Trophoblast cell (in vitro differentiated cells and primary cell): ENCODE results near the gene TRIM71.
A peak's percentile ranks its signal among the peaks of the same experiment; 100 is the strongest.
"Not testable (repeated sequence)": the region's sequence is repeated elsewhere in the genome, so short reads cannot be mapped to it uniquely, and the experiment has no call there.

Experiments used
- DNase-seq, 2 donors: peaks; one replicate each; pipeline ENCODE4 v3.0.0-alpha.2; 2016
- H2AFZ ChIP-seq: 2 replicates; pipeline ENCODE4 v1.6.1; 2013; ENCODE audit warnings: low read length, moderate library complexity, mild to moderate bottlenecking; ENCODE audit not compliant: insufficient read depth, poor library complexity
- H2AK5ac ChIP-seq: 2 replicates; pipeline ENCODE4 v1.6.1; 2013; ENCODE audit warnings: mild to moderate bottlenecking, low read length
- H2BK120ac ChIP-seq: 2 replicates; pipeline ENCODE4 v1.6.1; 2013; ENCODE audit warnings: low read length, mild to moderate bottlenecking, moderate library complexity; ENCODE audit not compliant: insufficient read depth, poor library complexity
- H2BK12ac ChIP-seq: 2 replicates; pipeline ENCODE4 v1.6.1; 2013; ENCODE audit warnings: mild to moderate bottlenecking, low read length, moderate library complexity
- H2BK5ac ChIP-seq: 2 replicates; pipeline ENCODE4 v1.6.1; 2013; ENCODE audit warnings: low read length, low read depth, moderate library complexity, mild to moderate bottlenecking; ENCODE audit not compliant: poor library complexity
- H3K14ac ChIP-seq: 2 replicates; pipeline ENCODE4 v1.6.1; 2013; ENCODE audit warnings: mild to moderate bottlenecking, low read length
- H3K18ac ChIP-seq: 2 replicates; pipeline ENCODE4 v1.6.1; 2013; ENCODE audit warnings: mild to moderate bottlenecking, low read length
- H3K23ac ChIP-seq: 2 replicates; pipeline ENCODE4 v1.6.1; 2013; ENCODE audit warnings: low read length
- H3K27ac ChIP-seq: 2 replicates; pipeline ENCODE4 v1.5.1; 2013; ENCODE audit warnings: low read depth, mild to moderate bottlenecking, inconsistent platforms, low read length, moderate library complexity
- H3K27me3 ChIP-seq: 2 replicates; pipeline ENCODE4 v1.6.1; 2013; ENCODE audit warnings: inconsistent platforms, mild to moderate bottlenecking, low read length, moderate library complexity; ENCODE audit not compliant: insufficient read depth
- H3K36me3 ChIP-seq, 2 experiments: 1 replicate in 1 of 2; 2 replicates in 1 of 2; pipeline ENCODE4 v1.6.1; 2013; ENCODE audit warnings: low read length in 2 of 2, mild to moderate bottlenecking in 2 of 2, moderate library complexity in 1 of 2; ENCODE audit not compliant: insufficient read depth in 2 of 2, control insufficient read depth in 1 of 2
- H3K4ac ChIP-seq: 2 replicates; pipeline ENCODE4 v1.6.1; 2013; ENCODE audit warnings: low read depth, mild to moderate bottlenecking, low read length, moderate library complexity
- H3K4me1 ChIP-seq, 2 experiments: 1 replicate in 1 of 2; 2 replicates in 1 of 2; pipeline ENCODE4 v1.6.1; 2013; ENCODE audit warnings: low read length in 2 of 2, mild to moderate bottlenecking in 2 of 2, moderate library complexity in 1 of 2; ENCODE audit not compliant: insufficient read depth in 2 of 2, control insufficient read depth in 1 of 2
- H3K4me2 ChIP-seq: 2 replicates; pipeline ENCODE4 v1.6.1; 2013; ENCODE audit warnings: inconsistent platforms, mild to moderate bottlenecking, low read length, moderate library complexity
- H3K4me3 ChIP-seq: 2 replicates; pipeline ENCODE4 v1.5.1; 2013; ENCODE audit warnings: mild to moderate bottlenecking, low read depth, low read length, inconsistent platforms
- H3K79me1 ChIP-seq: one replicate; pipeline ENCODE4 v1.6.1; 2013; ENCODE audit warnings: low read length
- H3K79me2 ChIP-seq: 2 replicates; pipeline ENCODE4 v1.6.1; 2013; ENCODE audit warnings: low read length, mild to moderate bottlenecking; ENCODE audit not compliant: control insufficient read depth, insufficient read depth, poor library complexity
- H3K9ac ChIP-seq: 2 replicates; pipeline ENCODE4 v1.6.1; 2013; ENCODE audit warnings: mild to moderate bottlenecking, low read length
- H3K9me3 ChIP-seq: 2 replicates; pipeline ENCODE4 v1.6.1; 2013; ENCODE audit warnings: low read depth, mild to moderate bottlenecking, control low read depth, inconsistent platforms, low read length; ENCODE audit not compliant: insufficient read depth
- H4K12ac ChIP-seq: 2 replicates; pipeline ENCODE4 v1.6.1; 2013; ENCODE audit warnings: low read depth, mild to moderate bottlenecking, low read length, moderate library complexity
- H4K8ac ChIP-seq: 2 replicates; pipeline ENCODE4 v1.6.1; 2013; ENCODE audit warnings: low read depth, mild to moderate bottlenecking, low read length, moderate library complexity
- H4K91ac ChIP-seq: one replicate; pipeline ENCODE4 v1.6.1; 2013; ENCODE audit warnings: low read depth, mild to moderate bottlenecking, low read length, moderate library complexity
- WGBS: extraction: QIAGEN DNeasy Blood & Tissue Kit; methylation state at CpG from one replicate; pipeline ENCODE4 v1.1.7; 2013; ENCODE audit warnings: missing lambda C conversion rate; ENCODE audit not compliant: insufficient read length, insufficient coverage; ENCODE audit errors: extremely low coverage; 5-methylcytosine and 5-hydroxymethylcytosine counted together

The TRIM71 gene

DNA sequence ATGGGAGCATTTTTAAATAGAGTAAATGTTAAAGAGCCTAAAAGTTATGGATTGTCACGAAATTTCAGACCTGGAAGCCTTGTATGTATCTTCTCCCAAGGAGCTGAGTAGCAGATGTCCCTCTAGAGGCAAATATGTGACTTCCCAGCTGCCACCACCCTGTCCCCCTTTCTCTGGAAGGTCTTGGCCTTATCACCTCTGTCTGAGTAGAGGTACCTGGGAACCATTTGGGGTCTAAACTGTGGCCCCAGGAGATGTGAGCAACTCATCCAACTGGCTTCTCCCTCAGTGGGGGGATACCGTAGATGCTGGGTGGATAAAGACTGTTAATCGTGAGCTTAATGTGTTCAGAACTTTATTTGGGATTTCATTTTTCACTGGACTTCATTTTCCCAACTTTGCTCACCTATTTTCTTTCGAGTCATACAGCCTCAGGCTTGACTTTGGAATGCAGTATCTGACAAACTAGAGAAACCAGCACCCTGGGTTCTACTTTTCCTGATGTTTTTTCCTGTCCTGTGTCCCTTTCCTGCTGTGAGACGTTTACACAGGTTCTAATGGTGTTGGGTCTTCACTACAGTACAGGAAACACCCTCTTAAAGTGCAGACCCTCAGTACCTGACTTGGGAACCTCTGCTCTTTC is 80.3 kb downstream of the TRIM71 start:
- H3K27me3 ChIP-seq: no peaks in the 10 kb centered on the region

GRCh38 chr3:32899265-32899664 is 81.5 kb downstream of the TRIM71 start:
- H3K79me2 ChIP-seq: no peaks in the 10 kb centered on the region
- H3K4me1 ChIP-seq: peaks cover 3 to 11% of the 10 kb centered on the region in 2 experiments
- no peak overlapping the region for H3K4ac ChIP-seq
- no peak overlapping the region for H4K8ac ChIP-seq
- H4K12ac ChIP-seq: no peak overlapping the region
- no peak overlapping the region for H2BK12ac ChIP-seq
- no peak overlapping the region for H3K27ac ChIP-seq
- DNase-seq: no peak
- peaks cover 3% of the 10 kb centered on the region for H3K79me1 ChIP-seq
- no CpG with 5 or more reads among the region's 2 CpGs for WGBS
- H2BK120ac ChIP-seq: no peak overlapping the region
- H2BK5ac ChIP-seq: no peak overlapping the region
- no peak overlapping the region for H3K9ac ChIP-seq
- no peaks in the 10 kb centered on the region for H3K27me3 ChIP-seq
- no peaks in the 10 kb centered on the region for H3K9me3 ChIP-seq
- H3K23ac ChIP-seq: no peak overlapping the region
- H3K14ac ChIP-seq: no peak overlapping the region
- no peak overlapping the region for H2AFZ ChIP-seq
- no peak overlapping the region for H2AK5ac ChIP-seq
- no peak overlapping the region for H3K4me3 ChIP-seq
- H3K4me2 ChIP-seq: no peak overlapping the region
- no peak overlapping the region for H3K18ac ChIP-seq
- H4K91ac ChIP-seq: no peak overlapping the region
- H3K36me3 ChIP-seq: peaks cover 0 to 2% of the 10 kb centered on the region in 2 experiments

More for the DNA sequence above, 80.3 kb downstream of the TRIM71 start:
- no peak overlapping the region for H3K4ac ChIP-seq
- no peak overlapping the region for H2BK120ac ChIP-seq
- H3K4me2 ChIP-seq: no peak overlapping the region
- no peak overlapping the region for H3K18ac ChIP-seq
- H3K79me2 ChIP-seq: no peaks in the 10 kb centered on the region
- H4K8ac ChIP-seq: no peak overlapping the region
- H3K23ac ChIP-seq: no peak overlapping the region
- no peak overlapping the region for H3K9ac ChIP-seq
- no peak overlapping the region for H2BK12ac ChIP-seq
- no peak overlapping the region for H2BK5ac ChIP-seq
- peak overlapping the region; percentile 69 for H3K27ac ChIP-seq
- DNase-seq: peak; percentile 52 to 82
- H2AFZ ChIP-seq: no peak overlapping the region
- no peak overlapping the region for H2AK5ac ChIP-seq
- no peak overlapping the region for H3K4me3 ChIP-seq
- H3K9me3 ChIP-seq: no peaks in the 10 kb centered on the region
- H4K91ac ChIP-seq: no peak overlapping the region
- peaks cover 3% of the 10 kb centered on the region for H3K79me1 ChIP-seq
- H3K36me3 ChIP-seq: peaks cover 2% of the 10 kb centered on the region in 2 experiments
- no CpG with 5 or more reads among the region's 5 CpGs for WGBS
- peaks cover 3 to 11% of the 10 kb centered on the region in 2 experiments for H3K4me1 ChIP-seq
- no peak overlapping the region for H4K12ac ChIP-seq
- no peak overlapping the region for H3K14ac ChIP-seq

- Histone ChIP-seq H2BK12ac (no peak overlapping the region), H3K79me1 (peaks cover 3% of the 10 kb centered on the region), H3K27me3 (no peaks in the 10 kb centered on the region), H4K12ac (no peak overlapping the region), H4K91ac (no peak overlapping the region), H2AFZ (no peak overlapping the region), H2AK5ac (no peak overlapping the region), H2BK120ac (no peak overlapping the region), H3K14ac (no peak overlapping the region), H3K23ac (no peak overlapping the region), H3K27ac (no peak overlapping the region), H3K4ac (no peak overlapping the region), H3K79me2 (no peaks in the 10 kb centered on the region), H3K9me3 (no peaks in the 10 kb centered on the region), H3K4me2 (no peak overlapping the region), H2BK5ac (no peak overlapping the region), H3K9ac (no peak overlapping the region), H3K36me3 (no peaks in the 10 kb centered on the region), H3K18ac (no peak overlapping the region), H4K8ac (no peak overlapping the region), H3K4me3 (no peak overlapping the region), H3K4me1 (peaks cover 3 to 9% of the 10 kb centered on the region in 2 experiments)
- no CpG with 5 or more reads among the region's 7 CpGs for WGBS
- peak; percentile 45 to 88 for DNase-seq
Measured at GRCh38 chr3:32901005-32901932, 83.5 kb downstream of the TRIM71 start.

DNA sequence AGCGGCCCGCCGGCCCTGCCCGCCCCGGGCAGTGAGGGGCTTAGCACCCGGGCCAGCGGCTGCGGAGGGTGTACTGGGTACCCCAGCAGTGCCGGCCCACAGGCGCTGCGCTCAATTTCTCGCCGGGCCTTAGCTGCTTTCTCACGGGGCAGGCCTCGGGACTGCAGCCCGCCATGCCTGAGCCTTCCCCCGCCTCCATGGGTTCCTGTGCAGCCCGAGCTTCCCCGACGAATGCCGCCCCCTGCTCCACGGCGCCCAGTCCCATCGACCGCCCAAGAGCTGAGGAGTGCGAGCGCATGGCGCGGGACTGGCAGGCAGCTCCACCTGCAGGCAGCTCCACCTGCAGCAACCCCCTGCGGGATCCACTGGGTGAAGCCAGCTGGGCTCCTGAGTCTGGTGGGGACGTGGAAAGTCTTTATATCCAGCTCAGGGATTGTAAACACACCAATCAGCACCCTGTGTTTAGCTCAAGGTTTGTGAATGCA is 85.1 kb downstream of the TRIM71 start:
- not testable (repeated sequence) for H3K79me1 ChIP-seq, H3K27me3 ChIP-seq, H4K12ac ChIP-seq, H4K91ac ChIP-seq, H2AFZ ChIP-seq, H2AK5ac ChIP-seq, H3K79me2 ChIP-seq, H4K8ac ChIP-seq, H3K4ac ChIP-seq, H3K18ac ChIP-seq, H3K14ac ChIP-seq, H3K36me3 ChIP-seq, H3K9me3 ChIP-seq, H3K4me1 ChIP-seq, H3K23ac ChIP-seq, H2BK12ac ChIP-seq, H2BK5ac ChIP-seq, H2BK120ac ChIP-seq, H3K27ac ChIP-seq, H3K9ac ChIP-seq
- Histone ChIP-seq H3K4me2 (peak overlapping the region; percentile 53), H3K4me3 (peak overlapping the region; percentile 53)
- no CpG with 5 or more reads among the region's 31 CpGs for WGBS
- peak; percentile 16 to 44 for DNase-seq
